ENCODE measurements around the gene GALNT2.

Gene GALNT2

GRCh38 chr1:230091473-230092231 lies 24.6 kb downstream of the GALNT2 start:
- no peak for DNase-seq (ENCODE audit: low spot score)

GRCh38 chr1:230094746-230095145 lies 27.7 kb downstream of the GALNT2 start:
- no peak for DNase-seq (ENCODE audit: low spot score)

GRCh38 chr1:230095938-230096337 lies 28.9 kb downstream of the GALNT2 start:
- DNase-seq (ENCODE audit: low spot score): no peak

- DNase-seq (ENCODE audit: low spot score): no peak
Observed at GRCh38 chr1:230097370-230097769, 30.3 kb downstream of the GALNT2 start.

- DNase-seq (ENCODE audit: low spot score): no peak
Observed at GRCh38 chr1:230098723-230099122, 31.7 kb downstream of the GALNT2 start.

GRCh38 chr1:230099465-230099864 lies 32.4 kb downstream of the GALNT2 start:
- no peak for DNase-seq (ENCODE audit: low spot score)

- DNase-seq (ENCODE audit: low spot score): no peak
Observed at GRCh38 chr1:230100932-230101331, 33.9 kb downstream of the GALNT2 start.

- no peak for DNase-seq (ENCODE audit: low spot score)
Observed at GRCh38 chr1:230101556-230101955, 34.5 kb downstream of the GALNT2 start.

GRCh38 chr1:230102046-230102445 lies 35.0 kb downstream of the GALNT2 start:
- DNase-seq (ENCODE audit: low spot score): no peak

- no peak for DNase-seq (ENCODE audit: low spot score)
Observed at GRCh38 chr1:230102472-230102871, 35.4 kb downstream of the GALNT2 start.

- DNase-seq (ENCODE audit: low spot score): no peak
Observed at GRCh38 chr1:230103306-230104173, 36.5 kb downstream of the GALNT2 start.

- peak; percentile 65 for DNase-seq (ENCODE audit: low spot score)
Observed at GRCh38 chr1:230104395-230105244, 37.6 kb downstream of the GALNT2 start.

- no peak for DNase-seq (ENCODE audit: low spot score)
Observed at GRCh38 chr1:230105245-230105753, 38.3 kb downstream of the GALNT2 start.

GRCh38 chr1:230105754-230106625 lies 39.0 kb downstream of the GALNT2 start:
- no peak for DNase-seq (ENCODE audit: low spot score)

GRCh38 chr1:230107941-230108340 lies 40.9 kb downstream of the GALNT2 start:
- no peak for DNase-seq (ENCODE audit: low spot score)

- no peak for DNase-seq (ENCODE audit: low spot score)
Observed at GRCh38 chr1:230108580-230108979, 41.5 kb downstream of the GALNT2 start.

GRCh38 chr1:230109066-230109465 lies 42.0 kb downstream of the GALNT2 start:
- no peak for DNase-seq (ENCODE audit: low spot score)

- DNase-seq (ENCODE audit: low spot score): no peak
Observed at GRCh38 chr1:230109895-230110667, 43.0 kb downstream of the GALNT2 start.

GRCh38 chr1:230110971-230111370 lies 43.9 kb downstream of the GALNT2 start:
- no peak for DNase-seq (ENCODE audit: low spot score)

GRCh38 chr1:230112131-230112701 lies 45.2 kb downstream of the GALNT2 start:
- peak; percentile 48 for DNase-seq (ENCODE audit: low spot score)
